Astrocyte of the cerebellum (primary cell): ENCODE data around the gene GARIN3.

ENCODE experiments used
- DNase-seq: peaks from one replicate; pipeline ENCODE4 v3.0.0-alpha.2; 2011; ENCODE audit warnings: low read depth
- H3K4me3 ChIP-seq: 2 replicates; pipeline ENCODE4 v1.5.1; 2011; ENCODE audit warnings: mild to moderate bottlenecking, low read depth, low read length, moderate library complexity
- in situ Hi-C: cut with HindIII; loops from 2 replicates; pipeline ENCODE4 v1.10.0; 2017; ENCODE audit warnings: low sequenced_read_pairs
- TF ChIP-seq, protein P1 (sequence below): IDR thresholded peaks from 2 replicates; pipeline ENCODE4 v1.5.1; 2012; ENCODE audit warnings: low read length, low read depth, moderate library complexity, mild to moderate bottlenecking; ENCODE audit errors: missing control alignments

GARIN3 gene

GRCh38 chr5:157166214-157167213 lies at the start of gene GARIN3:
TSS of gene GARIN3 (minus strand) at chr5:157166264. CDS start at chr5:157166168, 96 bp downstream.
- no peak within 1 kb of the TSS for H3K4me3 ChIP-seq
- TF ChIP-seq, protein P1, sequence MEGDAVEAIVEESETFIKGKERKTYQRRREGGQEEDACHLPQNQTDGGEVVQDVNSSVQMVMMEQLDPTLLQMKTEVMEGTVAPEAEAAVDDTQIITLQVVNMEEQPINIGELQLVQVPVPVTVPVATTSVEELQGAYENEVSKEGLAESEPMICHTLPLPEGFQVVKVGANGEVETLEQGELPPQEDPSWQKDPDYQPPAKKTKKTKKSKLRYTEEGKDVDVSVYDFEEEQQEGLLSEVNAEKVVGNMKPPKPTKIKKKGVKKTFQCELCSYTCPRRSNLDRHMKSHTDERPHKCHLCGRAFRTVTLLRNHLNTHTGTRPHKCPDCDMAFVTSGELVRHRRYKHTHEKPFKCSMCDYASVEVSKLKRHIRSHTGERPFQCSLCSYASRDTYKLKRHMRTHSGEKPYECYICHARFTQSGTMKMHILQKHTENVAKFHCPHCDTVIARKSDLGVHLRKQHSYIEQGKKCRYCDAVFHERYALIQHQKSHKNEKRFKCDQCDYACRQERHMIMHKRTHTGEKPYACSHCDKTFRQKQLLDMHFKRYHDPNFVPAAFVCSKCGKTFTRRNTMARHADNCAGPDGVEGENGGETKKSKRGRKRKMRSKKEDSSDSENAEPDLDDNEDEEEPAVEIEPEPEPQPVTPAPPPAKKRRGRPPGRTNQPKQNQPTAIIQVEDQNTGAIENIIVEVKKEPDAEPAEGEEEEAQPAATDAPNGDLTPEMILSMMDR = no peak
- DNase-seq = no peak

GRCh38 chr5:157215514-157216167 lies 49.6 kb upstream of the GARIN3 start:
- H3K4me3 ChIP-seq = no peak overlapping the region
- in situ Hi-C loops = no loop called here
- DNase-seq = no peak
- TF ChIP-seq, protein P1 = no peak

More at GRCh38 chr5:157166214-157167213, at the start of gene GARIN3:
- in situ Hi-C loops = no loop called here

DNA sequence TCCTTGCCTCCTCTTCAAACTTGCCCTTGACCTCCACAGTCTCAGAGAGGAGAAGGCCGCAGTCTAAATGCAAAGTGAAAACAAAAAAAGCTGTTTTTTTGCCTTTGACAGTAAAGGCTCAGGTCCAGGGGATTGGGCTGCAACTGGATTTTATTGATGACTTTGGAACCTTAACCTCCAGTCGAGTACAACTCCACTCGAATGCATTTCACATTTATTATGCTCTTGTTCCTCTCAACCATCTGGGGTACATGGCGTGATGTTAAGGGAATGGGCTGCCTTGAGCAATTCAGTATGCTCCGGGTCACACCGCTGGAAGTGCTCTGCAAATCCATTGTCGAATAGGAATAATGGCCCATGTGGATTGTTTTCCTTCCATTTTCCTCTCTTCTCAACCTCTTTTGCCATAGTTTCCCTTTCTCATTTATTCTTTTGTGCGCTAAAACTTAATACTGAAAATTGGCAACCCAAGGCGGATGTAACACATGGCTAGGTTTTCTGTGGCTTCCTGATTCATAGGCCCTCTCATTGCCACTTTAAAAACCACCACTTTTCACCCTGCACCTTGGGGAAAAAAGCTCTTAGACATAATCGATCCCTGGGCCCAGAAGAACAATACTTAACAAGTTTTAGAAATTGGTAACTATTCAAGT lies 48.9 kb upstream of the GARIN3 start:
- no peak overlapping the region for H3K4me3 ChIP-seq
- DNase-seq = no peak
- in situ Hi-C loops = no loop called here
- TF ChIP-seq, protein P1 = no peak

GRCh38 chr5:157214415-157214814 lies 48.4 kb upstream of the GARIN3 start:
- TF ChIP-seq, protein P1 = no peak

DNA sequence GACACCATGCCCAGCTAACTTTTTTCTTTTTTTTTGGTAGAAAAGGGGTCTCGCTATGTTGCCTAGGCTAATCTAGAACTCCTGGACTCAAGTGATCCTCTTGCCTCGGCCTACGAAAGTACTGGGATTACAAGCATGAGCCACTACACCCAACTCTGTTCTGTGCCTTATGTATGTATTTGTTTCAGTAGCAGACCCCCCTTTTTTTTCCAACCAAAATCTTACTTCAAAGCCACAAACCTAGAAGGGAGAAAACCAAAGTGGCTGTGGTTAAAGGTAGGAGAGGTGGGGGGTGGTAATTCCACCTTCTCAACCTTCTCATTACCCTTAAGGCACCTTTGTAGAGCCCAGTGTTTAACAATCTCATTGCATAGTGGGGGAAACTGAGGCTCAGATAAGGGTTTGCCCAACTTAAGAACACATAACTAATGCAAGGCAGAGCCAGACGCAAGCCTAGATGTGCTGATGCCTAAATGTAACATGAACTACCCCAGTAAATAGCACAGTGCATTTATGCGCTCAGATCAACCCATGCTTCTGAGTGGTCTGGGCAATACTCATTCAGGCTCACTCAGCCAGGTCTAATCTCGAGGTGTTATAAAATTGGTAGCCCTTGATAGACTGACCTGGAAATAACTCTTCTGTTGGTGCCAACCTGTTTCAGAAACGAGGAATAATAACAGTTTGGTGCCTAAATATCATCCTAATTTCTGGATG lies 47.6 kb upstream of the GARIN3 start:
- TF ChIP-seq, protein P1 = no peak
- in situ Hi-C loops = no loop called here
- no peak overlapping the region for H3K4me3 ChIP-seq
- DNase-seq = no peak

More at GRCh38 chr5:157214415-157214814, 48.4 kb upstream of the GARIN3 start:
- no peak for DNase-seq
- no peak overlapping the region for H3K4me3 ChIP-seq
- in situ Hi-C loops = no loop called here
